GM18909 (cell line): ENCODE measurements around the gene MEIS3.
"Not testable (repeated sequence)": the region's sequence is repeated elsewhere in the genome, so short reads cannot be mapped to it uniquely, and the experiment has no call there.

ENCODE experiments used
- ATAC-seq: cut with Tn5 transposase; IDR thresholded peaks from one replicate; pipeline ENCODE4 v1.9.1; 2021; ENCODE audit warnings: mild to moderate bottlenecking; ENCODE audit not compliant: unreplicated experiment, poor library complexity

Gene MEIS3

DNA sequence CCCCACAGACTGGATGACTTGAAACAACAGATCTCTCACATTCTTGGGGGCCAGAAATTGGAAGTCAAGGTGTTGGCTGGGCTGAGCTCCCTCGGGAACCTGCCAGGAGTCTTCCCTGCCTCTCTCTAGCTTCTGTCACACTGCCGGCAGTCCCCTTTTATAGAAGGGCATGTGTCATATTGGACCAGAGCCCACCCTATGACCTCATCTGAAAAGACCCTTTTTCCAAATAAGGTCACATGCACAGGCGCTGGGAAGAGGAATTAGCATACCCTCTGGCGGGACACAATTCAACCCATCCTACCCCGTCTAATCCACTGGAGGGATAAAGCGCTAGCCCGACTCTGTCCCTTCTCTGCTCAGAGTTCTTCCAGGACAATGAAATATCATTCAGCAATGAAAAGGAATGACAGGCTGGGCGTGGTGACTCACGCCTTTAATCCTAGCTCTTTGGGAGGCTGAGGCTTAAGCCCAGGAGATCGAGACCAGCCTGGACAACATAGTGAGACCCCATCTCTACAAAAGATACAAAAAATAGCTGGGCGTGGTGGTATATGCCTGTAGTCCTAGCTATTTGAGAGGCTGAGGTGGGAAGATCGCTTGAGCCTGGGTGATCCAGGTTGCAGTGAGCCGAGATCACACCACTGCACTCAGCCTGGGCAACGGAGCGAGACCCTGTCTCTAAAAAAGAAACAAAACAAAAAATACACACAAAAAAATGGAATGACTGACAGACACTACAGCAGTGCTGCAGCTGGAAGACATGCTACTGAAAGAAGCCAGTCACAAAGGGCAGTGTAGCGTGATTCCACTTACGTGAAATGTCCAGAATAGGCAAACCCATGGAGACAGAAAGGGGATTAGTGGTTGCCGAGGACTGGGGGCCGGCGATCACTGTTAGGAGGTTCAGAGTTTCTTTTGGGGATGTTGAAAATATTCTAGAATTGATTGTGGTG is 28.5 kb downstream of the MEIS3 start:
- ATAC-seq: no peak

GRCh38 chr19:47389150-47389556 is 30.2 kb downstream of the MEIS3 start:
- ATAC-seq: no peak

- ATAC-seq: not testable (repeated sequence)
These were observed 30.6 kb downstream of the MEIS3 start for GRCh38 chr19:47388721-47389120.

DNA sequence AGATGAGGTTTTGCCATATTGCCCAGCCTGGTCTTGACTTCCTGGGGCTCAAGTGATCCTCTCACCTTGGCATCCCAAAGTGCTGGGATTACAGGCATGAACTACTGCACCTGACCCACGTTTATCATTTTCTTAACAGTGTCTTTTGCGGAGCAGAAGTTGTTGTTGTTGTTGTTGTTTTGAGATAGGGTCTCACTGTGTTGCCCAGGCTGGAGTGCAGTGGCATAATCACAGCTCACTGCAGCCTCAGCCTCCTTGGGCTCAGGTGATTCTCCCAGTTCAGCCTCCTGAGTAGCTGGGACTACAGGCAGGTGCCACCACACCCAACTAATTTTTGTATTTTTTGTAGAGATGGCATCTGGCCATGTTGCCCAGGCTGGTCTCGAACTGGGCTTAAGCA is 31.7 kb downstream of the MEIS3 start:
- not testable (repeated sequence) for ATAC-seq

GRCh38 chr19:47386582-47386981 is 32.7 kb downstream of the MEIS3 start:
- ATAC-seq: not testable (repeated sequence)

DNA sequence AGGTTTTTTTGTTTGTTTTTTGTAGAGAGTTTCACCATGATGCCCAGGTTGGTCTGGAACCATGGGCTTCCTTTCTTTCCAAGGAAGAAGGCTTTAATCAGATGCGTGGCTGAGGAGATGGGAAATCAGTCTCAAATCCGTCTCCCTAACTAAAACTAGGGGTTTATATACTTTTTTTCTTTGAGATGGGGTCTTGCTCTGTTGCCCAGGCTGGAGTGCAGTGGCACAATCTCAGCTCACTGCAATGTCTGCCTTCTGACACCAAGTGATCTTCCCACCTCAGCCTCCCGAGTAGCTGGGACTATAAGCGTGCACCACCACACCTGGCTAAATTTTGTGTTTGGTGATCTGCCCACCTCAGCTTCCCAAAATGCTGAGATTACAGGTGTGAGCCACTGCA is 34.8 kb downstream of the MEIS3 start:
- ATAC-seq: not testable (repeated sequence)

GRCh38 chr19:47383890-47384289 is 35.4 kb downstream of the MEIS3 start:
- not testable (repeated sequence) for ATAC-seq

- ATAC-seq: no peak
These were observed 37.6 kb downstream of the MEIS3 start for GRCh38 chr19:47381653-47382279.

GRCh38 chr19:47381121-47381520 is 38.2 kb downstream of the MEIS3 start:
- ATAC-seq: no peak

- ATAC-seq: no peak
These were observed 38.8 kb downstream of the MEIS3 start for GRCh38 chr19:47380559-47380958.

DNA sequence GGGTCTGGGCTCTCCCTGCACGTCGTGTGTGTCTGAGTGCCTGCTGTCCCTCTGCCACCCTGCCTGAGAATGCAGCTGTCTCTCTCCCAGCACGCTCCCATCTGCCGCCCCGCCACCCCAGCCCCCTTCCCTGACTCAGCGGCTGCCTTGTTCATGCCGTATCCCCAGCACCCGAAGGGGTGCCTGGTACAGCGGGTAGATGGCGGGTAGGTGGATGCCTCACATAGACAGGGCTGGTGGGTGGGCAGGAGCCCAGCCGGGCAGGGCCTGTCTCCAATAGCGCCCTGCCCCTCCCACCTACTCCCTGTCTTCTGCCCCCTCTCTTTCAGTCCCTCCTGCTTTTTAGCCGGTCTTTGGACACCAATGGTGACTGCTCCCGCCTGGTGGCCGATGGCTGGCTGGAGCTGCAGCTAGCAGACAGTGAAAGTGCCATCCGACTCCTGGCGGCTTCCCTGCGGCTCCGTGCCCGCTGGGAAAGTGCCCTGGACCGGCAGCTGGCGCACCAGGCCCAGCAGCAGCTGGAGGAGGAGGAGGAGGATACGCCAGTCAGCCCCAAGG is 39.9 kb downstream of the MEIS3 start:
- ATAC-seq: no peak

- ATAC-seq: no peak
These were observed 41.1 kb downstream of the MEIS3 start for GRCh38 chr19:47378246-47378645.

GRCh38 chr19:47377801-47378200 is 41.5 kb downstream of the MEIS3 start:
- no peak for ATAC-seq

DNA sequence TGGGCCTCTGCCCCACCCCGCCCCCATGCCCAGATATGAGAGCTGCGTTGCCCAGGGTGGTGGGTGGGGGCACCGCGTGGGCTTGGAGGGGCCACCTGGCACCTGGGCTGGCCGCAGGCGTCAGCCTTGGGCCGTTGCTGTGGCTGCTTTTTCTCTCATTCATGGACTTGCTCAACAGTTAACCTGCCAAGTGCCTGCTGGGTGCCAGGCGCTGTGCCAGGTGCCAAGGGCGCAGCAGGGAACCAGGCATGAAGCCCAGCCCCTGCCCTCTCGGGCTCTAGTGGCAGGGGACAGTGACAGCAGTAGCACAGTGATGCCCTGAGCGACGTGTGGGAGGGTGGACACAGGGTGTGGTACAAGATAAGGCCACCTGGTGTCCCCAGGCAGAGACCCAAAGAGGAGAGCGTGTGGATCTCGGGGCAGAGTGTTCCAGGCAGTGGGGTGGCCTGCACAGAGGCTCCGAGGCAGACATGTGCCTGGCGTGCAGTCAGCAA is 42.1 kb downstream of the MEIS3 start:
- no peak for ATAC-seq

DNA sequence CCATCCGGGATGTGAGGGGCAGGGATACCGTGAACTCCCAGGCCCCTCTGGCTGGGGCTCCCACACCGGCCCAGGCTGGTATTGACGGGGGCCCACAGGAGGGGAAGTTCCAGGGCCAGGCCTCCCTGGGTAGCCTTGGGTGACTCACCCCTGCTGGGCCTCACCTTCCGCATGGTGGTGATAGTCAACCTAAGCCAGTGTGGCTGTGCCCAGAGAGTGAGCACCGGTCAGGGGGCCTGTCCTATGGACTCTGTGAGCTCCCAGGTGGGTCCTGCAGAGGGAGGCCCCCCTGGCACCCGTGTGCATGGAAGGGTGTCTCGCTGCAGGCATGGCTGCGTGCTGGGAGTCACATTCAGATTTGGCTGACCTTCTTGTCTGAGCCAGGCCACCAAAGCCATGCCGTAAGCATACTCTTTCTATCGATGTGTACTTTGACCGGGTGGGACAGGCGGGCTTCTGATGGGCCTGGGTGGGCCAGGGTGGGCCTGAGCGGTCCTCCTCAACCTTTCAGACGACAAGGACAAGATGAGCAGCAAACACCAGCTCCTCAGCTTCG is 42.7 kb downstream of the MEIS3 start:
- ATAC-seq: no peak

GRCh38 chr19:47375694-47376588 is 43.4 kb downstream of the MEIS3 start:
- no peak for ATAC-seq

DNA sequence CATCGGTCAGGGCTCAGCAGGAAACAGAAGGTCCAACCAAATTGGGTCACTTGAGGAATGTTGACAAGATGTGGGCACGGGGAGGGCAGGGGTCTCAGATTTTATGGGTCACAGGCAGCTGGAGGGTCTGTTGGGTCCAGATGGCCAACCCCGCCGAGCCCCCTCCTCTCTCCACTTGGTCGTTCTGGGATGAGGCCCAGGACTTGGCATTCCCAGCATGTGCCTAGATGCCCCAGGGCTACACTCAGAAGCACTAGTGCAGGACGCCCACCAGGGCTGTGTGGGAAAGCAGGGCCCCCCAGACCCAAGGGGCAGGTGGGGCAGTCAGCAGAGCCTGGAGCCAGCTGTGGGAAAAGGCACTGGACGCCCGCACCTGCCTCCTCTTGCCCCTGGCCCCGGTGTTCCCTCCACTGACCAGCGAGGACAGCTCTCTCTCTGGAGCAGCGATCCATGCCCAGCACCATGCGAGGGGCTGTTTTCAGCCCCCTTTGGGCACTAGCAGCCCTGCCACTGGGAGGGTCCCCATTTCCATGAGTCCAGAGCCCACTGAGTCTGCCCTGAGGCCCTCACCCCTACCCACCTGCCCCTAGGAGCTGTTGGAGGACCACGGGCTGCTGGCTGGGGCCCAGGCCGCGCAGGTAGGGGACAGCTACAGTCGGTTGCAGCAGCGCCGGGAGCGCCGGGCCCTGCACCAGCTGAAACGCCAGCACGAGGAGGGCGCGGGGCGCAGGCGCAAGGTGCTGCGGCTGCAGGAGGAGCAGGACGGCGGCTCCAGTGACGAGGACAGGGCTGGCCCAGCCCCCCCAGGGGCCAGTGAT is 44.2 kb downstream of the MEIS3 start:
- ATAC-seq: no peak

- no peak for ATAC-seq
These were observed 45.8 kb downstream of the MEIS3 start for GRCh38 chr19:47373246-47374240.
